Panc1 (cell line): Measurements from ENCODE around the gene ZC3H10. TPM values are rescaled to one million over a fixed set of nuclear protein-coding genes. Genes with fewer than 3 reads are reported as not detected.

ENCODE experiments used
- ATAC-seq: fragments of 200-7000 bp; cut with Tn5 transposase; 2 replicates; pipeline ENCODE4 v1.9.1; 2020; ENCODE audit warnings: mild to moderate bottlenecking, moderate library complexity
- BruUV-seq: library from RNA; stranded (reverse); fragments of 400-500 nt; replicated peaks from 2 replicates; lab custom pipeline; 2021; lab: Mats Ljungman, UMichigan
- CTCF ChIA-PET: fragments of 300-600 bp; sonication (Branson Sonifier 250); formaldehyde crosslinking; loops from one replicate; lab custom pipeline; 2022; ENCODE audit warnings: antibody characterized with exemption; lab: Charles Lee
- POLR2A ChIA-PET: fragments of 300-600 bp; sonication (Branson Sonifier 250); formaldehyde crosslinking; loops from one replicate; lab custom pipeline; 2022; ENCODE audit warnings: antibody characterized with exemption; lab: Charles Lee
- DNase-seq: peaks from one replicate; pipeline ENCODE4 v3.0.0-alpha.2; 2010; ENCODE audit warnings: low read depth, low spot score
- H3K27ac ChIP-seq: 2 replicates; pipeline ENCODE4 v1.5.1; 2011; ENCODE audit warnings: mild to moderate bottlenecking, low read length, inconsistent platforms
- H3K27me3 ChIP-seq: fragments of 200-500 bp; sonication (Bioruptor generic); 2 replicates; pipeline ENCODE4 v1.6.0; 2014; ENCODE audit warnings: low read length, inconsistent platforms; ENCODE audit not compliant: control insufficient read depth, insufficient read depth
- H3K36me3 ChIP-seq: fragments of 200-500 bp; sonication (Bioruptor generic); 2 replicates; pipeline ENCODE4 v1.5.1; 2014; ENCODE audit warnings: inconsistent platforms, mild to moderate bottlenecking, low read length, moderate library complexity; ENCODE audit not compliant: control insufficient read depth, insufficient read depth
- H3K4me1 ChIP-seq: 2 replicates; pipeline ENCODE4 v1.5.1; 2011; ENCODE audit warnings: inconsistent platforms, mild to moderate bottlenecking, low read length, moderate library complexity; ENCODE audit not compliant: control insufficient read depth, insufficient read depth
- H3K4me3 ChIP-seq, 2 experiments: 2 replicates each; pipeline ENCODE4 v1.5.1; 2011 to 2012; ENCODE audit warnings: low read depth in 2 of 2, low read length in 2 of 2, mild to moderate bottlenecking in 2 of 2, inconsistent platforms in 1 of 2, moderate library complexity in 1 of 2
- H3K9me3 ChIP-seq: fragments of 200-500 bp; sonication (Bioruptor generic); 2 replicates; pipeline ENCODE4 v1.5.1; 2014; ENCODE audit warnings: low read depth, mild to moderate bottlenecking, inconsistent platforms, low read length, moderate library complexity; ENCODE audit not compliant: control insufficient read depth, insufficient read depth
- POLR2AphosphoS5 ChIP-seq: IDR thresholded peaks from 2 replicates; pipeline ENCODE4 v1.6.1; 2012; ENCODE audit warnings: mild to moderate bottlenecking, low read depth, low read length, moderate library complexity
- SIN3A ChIP-seq: IDR thresholded peaks from 2 replicates; pipeline ENCODE4 v1.6.1; 2012; ENCODE audit warnings: low read depth, mild to moderate bottlenecking, low read length, moderate library complexity, borderline replicate concordance; ENCODE audit not compliant: insufficient read depth
- TCF7L2 ChIP-seq: IDR thresholded peaks from 2 replicates; pipeline ENCODE4 v1.6.1; 2011; ENCODE audit warnings: mild to moderate bottlenecking, low read depth, low read length, inconsistent platforms
- in situ Hi-C: cut with HindIII; loops from 2 replicates; pipeline ENCODE4 v1.10.0; 2016; ENCODE audit warnings: low sequenced_read_pairs, low pct_unique_long_range_greater_than_20kb
- intact Hi-C: fragments of 100-400 bp; cut with micrococcal nuclease; formaldehyde crosslinking; loops from one replicate; pipeline ENCODE4 v1.10.0; 2022; ENCODE audit not compliant: unreplicated experiment
- total RNA-seq: library from RNA; stranded (reverse); gene quantifications from one replicate; pipeline ENCODE4 v1.2.1, GENCODE V29; 2021; ENCODE audit not compliant: unreplicated experiment
- TF ChIP-seq, protein P1 (sequence below): fragments of 450-650 bp; IDR thresholded peaks from 2 replicates; pipeline ENCODE4 v1.5.1; 2017; ENCODE audit warnings: mild to moderate bottlenecking
- TF ChIP-seq, protein P2 (sequence below), 2 experiments: IDR thresholded peaks; 2 replicates each; pipeline ENCODE4 v1.6.1; 2011 to 2012; ENCODE audit warnings: low read depth in 2 of 2, control low read depth in 1 of 2, low read length in 1 of 2, mild to moderate bottlenecking in 1 of 2, moderate library complexity in 1 of 2; ENCODE audit not compliant: insufficient read depth in 1 of 2

ZC3H10 gene
- total RNA-seq, 1 experiment from 2014 or later: 6.0 TPM

DNA sequence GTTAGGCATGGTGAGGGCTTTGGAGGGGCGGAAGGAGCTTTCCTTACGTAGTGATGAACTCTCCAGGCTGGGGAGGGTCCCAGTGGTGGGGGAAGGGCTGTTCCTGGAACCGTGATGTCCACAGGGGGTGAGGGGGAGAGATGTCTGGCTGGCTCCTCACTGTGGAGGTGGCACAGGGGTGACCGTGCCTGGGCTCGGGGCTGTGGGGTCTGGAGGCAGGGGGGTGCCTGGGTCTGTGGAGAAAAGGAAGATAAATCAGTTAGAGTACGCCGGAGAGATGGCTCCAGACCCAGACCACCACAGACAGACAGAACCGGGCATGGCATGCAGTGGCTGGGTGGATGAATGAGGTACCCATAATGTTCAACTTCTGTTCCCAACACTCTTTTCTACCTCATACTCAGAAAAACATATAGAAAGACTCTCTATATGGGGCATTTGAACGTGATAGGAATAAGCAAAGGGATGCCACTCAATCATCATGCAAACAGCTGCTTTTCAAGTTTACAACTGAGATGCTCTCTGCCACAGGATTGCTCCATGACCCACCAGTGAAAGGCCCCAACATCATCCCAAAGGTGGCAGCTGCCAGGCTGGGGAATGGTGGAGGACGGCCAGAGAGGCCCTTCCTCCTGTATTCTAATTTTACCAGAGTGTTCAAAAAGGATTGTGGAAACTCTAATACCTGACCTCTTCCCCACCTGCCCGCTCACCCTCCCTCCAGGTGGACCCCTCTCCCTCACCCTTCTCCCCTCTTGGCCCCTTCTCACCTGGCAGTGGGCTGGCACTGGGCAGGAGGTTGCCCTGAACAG, 45.7 kb downstream of the ZC3H10 start:
- BruUV-seq: no TSS peak
- Histone ChIP-seq H3K27ac (no peak overlapping the region), H3K36me3 (no peaks in the 10 kb centered on the region; the same call in 1 of the 2 replicates), H3K4me3 (no peak overlapping the region), H3K27me3 (no peaks in the 10 kb centered on the region), H3K9me3 (no peaks in the 10 kb centered on the region), H3K4me1 (peaks cover 15% of the 10 kb centered on the region)
- in situ Hi-C loops (no loop called here), intact Hi-C loops (no loop called here)
- ChIA-PET POLR2A (no interaction called here), CTCF (interaction anchor here (0.7 to 0.8 kb wide), 2 partner anchors 45 to 59 kb away, joined by 3 to 8 read pairs; partner anchors contain the start of gene ZC3H10)
- ATAC-seq (no peak), DNase-seq (no peak)
- TF ChIP-seq, protein P1, sequence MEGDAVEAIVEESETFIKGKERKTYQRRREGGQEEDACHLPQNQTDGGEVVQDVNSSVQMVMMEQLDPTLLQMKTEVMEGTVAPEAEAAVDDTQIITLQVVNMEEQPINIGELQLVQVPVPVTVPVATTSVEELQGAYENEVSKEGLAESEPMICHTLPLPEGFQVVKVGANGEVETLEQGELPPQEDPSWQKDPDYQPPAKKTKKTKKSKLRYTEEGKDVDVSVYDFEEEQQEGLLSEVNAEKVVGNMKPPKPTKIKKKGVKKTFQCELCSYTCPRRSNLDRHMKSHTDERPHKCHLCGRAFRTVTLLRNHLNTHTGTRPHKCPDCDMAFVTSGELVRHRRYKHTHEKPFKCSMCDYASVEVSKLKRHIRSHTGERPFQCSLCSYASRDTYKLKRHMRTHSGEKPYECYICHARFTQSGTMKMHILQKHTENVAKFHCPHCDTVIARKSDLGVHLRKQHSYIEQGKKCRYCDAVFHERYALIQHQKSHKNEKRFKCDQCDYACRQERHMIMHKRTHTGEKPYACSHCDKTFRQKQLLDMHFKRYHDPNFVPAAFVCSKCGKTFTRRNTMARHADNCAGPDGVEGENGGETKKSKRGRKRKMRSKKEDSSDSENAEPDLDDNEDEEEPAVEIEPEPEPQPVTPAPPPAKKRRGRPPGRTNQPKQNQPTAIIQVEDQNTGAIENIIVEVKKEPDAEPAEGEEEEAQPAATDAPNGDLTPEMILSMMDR: no peak
- no peak for TF ChIP-seq TCF7L2
- TF ChIP-seq SIN3A: no peak
- peak; percentile 53 for TF ChIP-seq POLR2AphosphoS5
- TF ChIP-seq, protein P2, sequence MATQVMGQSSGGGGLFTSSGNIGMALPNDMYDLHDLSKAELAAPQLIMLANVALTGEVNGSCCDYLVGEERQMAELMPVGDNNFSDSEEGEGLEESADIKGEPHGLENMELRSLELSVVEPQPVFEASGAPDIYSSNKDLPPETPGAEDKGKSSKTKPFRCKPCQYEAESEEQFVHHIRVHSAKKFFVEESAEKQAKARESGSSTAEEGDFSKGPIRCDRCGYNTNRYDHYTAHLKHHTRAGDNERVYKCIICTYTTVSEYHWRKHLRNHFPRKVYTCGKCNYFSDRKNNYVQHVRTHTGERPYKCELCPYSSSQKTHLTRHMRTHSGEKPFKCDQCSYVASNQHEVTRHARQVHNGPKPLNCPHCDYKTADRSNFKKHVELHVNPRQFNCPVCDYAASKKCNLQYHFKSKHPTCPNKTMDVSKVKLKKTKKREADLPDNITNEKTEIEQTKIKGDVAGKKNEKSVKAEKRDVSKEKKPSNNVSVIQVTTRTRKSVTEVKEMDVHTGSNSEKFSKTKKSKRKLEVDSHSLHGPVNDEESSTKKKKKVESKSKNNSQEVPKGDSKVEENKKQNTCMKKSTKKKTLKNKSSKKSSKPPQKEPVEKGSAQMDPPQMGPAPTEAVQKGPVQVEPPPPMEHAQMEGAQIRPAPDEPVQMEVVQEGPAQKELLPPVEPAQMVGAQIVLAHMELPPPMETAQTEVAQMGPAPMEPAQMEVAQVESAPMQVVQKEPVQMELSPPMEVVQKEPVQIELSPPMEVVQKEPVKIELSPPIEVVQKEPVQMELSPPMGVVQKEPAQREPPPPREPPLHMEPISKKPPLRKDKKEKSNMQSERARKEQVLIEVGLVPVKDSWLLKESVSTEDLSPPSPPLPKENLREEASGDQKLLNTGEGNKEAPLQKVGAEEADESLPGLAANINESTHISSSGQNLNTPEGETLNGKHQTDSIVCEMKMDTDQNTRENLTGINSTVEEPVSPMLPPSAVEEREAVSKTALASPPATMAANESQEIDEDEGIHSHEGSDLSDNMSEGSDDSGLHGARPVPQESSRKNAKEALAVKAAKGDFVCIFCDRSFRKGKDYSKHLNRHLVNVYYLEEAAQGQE (IDR thresholded peaks at IDR 0.05; ENCODE audit: insufficient read depth in 1 of 2, low read depth in 2 of 2, low read length in 1 of 2): no peak

DNA sequence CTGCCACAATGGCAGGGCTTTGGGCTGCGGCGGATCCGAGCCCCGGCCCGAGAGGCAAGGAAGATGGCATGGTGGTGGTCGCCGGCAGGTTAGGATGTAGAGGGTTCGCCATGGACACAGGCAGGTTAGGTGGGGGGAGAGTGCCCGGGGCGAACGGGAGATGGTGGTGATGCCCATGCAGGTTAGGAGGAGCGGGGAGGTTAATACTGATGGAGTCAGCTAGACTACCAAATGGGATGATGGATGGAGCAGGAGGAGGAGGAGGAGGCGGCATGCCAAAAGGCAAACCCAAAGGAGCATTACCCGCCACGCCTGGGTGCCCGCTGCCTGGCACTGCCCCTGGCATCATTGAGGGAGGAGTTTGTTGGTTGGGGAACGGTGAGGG, 46.3 kb downstream of the ZC3H10 start:
- TF ChIP-seq SIN3A (no peak), POLR2AphosphoS5 (no peak), TCF7L2 (no peak)
- TF ChIP-seq, protein P1: no peak
- TF ChIP-seq, protein P2 (IDR thresholded peaks at IDR 0.05; ENCODE audit: insufficient read depth in 1 of 2, low read depth in 2 of 2, low read length in 1 of 2): no peak
- ChIA-PET POLR2A (no interaction called here), CTCF (no interaction called here)
- no peak for DNase-seq
- no peak overlapping the region for H3K27ac ChIP-seq
- no peaks in the 10 kb centered on the region; the same call in 1 of the 2 replicates for H3K36me3 ChIP-seq
- BruUV-seq: no TSS peak
- ATAC-seq: no peak
- no peak overlapping the region for H3K4me3 ChIP-seq
- intact Hi-C loops: no loop called here
- peaks cover 15% of the 10 kb centered on the region for H3K4me1 ChIP-seq
- in situ Hi-C loops: no loop called here
- no peaks in the 10 kb centered on the region for H3K27me3 ChIP-seq
- H3K9me3 ChIP-seq: no peaks in the 10 kb centered on the region
